Activated CD8-positive, alpha-beta T cell treated with anti-CD3 and anti-CD28 coated beads for 36 hours (primary cell): ENCODE results near the gene PARP1. TPM values are rescaled to one million over a fixed set of nuclear protein-coding genes. Genes with fewer than 3 reads are reported as not detected.

Experiments used
- ATAC-seq: fragments of 200-7000 bp; cut with Tn5 transposase; one replicate; pipeline ENCODE4 v1.10.0; 2021; ENCODE audit warnings: mild to moderate bottlenecking, moderate library complexity
- CTCF ChIA-PET: fragments of 350-600 bp; sonication (Branson Sonifier 250); formaldehyde crosslinking; loops from one replicate; lab custom pipeline; 2021; ENCODE audit warnings: antibody characterized with exemption; lab: Charles Lee
- POLR2A ChIA-PET: fragments of 350-600 bp; sonication (Branson Sonifier 250); formaldehyde crosslinking; loops from one replicate; lab custom pipeline; 2021; ENCODE audit warnings: antibody characterized with exemption; lab: Charles Lee
- DNase-seq: peaks from one replicate; pipeline ENCODE4 v3.0.0-alpha.2; 2020
- H3K27ac Mint-ChIP-seq: one replicate; pipeline ENCODE4 v1.8.0; 2021; ENCODE audit warnings: mild to moderate bottlenecking, mixed read lengths
- H3K27me3 Mint-ChIP-seq: one replicate; pipeline ENCODE4 v1.8.0; 2021; ENCODE audit warnings: mixed read lengths
- H3K36me3 Mint-ChIP-seq: one replicate; pipeline ENCODE4 v1.8.0; 2021; ENCODE audit warnings: low read depth, mixed read lengths
- H3K4me1 Mint-ChIP-seq: one replicate; pipeline ENCODE4 v1.8.0; 2021; ENCODE audit warnings: low read depth, mixed read lengths
- H3K4me3 Mint-ChIP-seq: one replicate; pipeline ENCODE4 v1.8.0; 2021; ENCODE audit warnings: mild to moderate bottlenecking, moderate library complexity, mixed read lengths
- H3K9me3 Mint-ChIP-seq: one replicate; pipeline ENCODE4 v1.8.0; 2021; ENCODE audit warnings: mixed read lengths
- CTCF ChIP-seq: fragments of 200-600 bp; IDR thresholded peaks from one replicate; pipeline ENCODE4 v1.8.0; 2022; ENCODE audit warnings: antibody characterized with exemption, mild to moderate bottlenecking
- intact Hi-C: fragments of 100-400 bp; cut with micrococcal nuclease; formaldehyde crosslinking; loops from one replicate; pipeline ENCODE4 v1.10.0; 2022
- total RNA-seq, 2 experiments: library from RNA; stranded (reverse); gene quantifications; one replicate each; pipeline ENCODE4 v1.2.3, GENCODE V29; 2021

PARP1 gene
- 100 to 1,000 TPM; 203 to 206 TPM for total RNA-seq

GRCh38 chr1:226407497-226408284, at the start of gene PARP1:
Gene PARP1, minus strand, starts transcription at chr1:226408093. Its CDS starts 164 bp downstream, at chr1:226407929.
- ChIA-PET CTCF (interaction anchor here (0.6 to 6.7 kb wide), 37 partner anchors 13 to 418 kb away, joined by 3 to 95 read pairs (median 4); partner anchors contain the start of genes MIXL1 and STUM), POLR2A (interaction anchor here (0.7 to 3.1 kb wide), 13 partner anchors 9 to 532 kb away, joined by 3 to 17 read pairs (median 4); partner anchors contain the start of genes H3-3A and LIN9)
- Mint-ChIP-seq H3K27me3 (no peaks in the 10 kb centered on the region), H3K4me1 (peaks cover 34% of the 10 kb centered on the region), H3K36me3 (peaks cover 17% of the 10 kb centered on the region), H3K27ac (peak within 1 kb of the TSS; percentile 98), H3K9me3 (peaks cover 2% of the 10 kb centered on the region), H3K4me3 (peak within 1 kb of the TSS; percentile 99)
- peak; percentile 76 for TF ChIP-seq CTCF
- intact Hi-C loops: no loop called here
- DNase-seq: peak; percentile 94
- ATAC-seq: peak; percentile 95

- POLR2A ChIA-PET: interaction anchor here (0.7 to 1.1 kb wide), 3 partner anchors 49 to 130 kb away, joined by 3 read pairs; partner anchors contain the start of gene PARP1
- intact Hi-C loops: no loop called here
- H3K9me3 Mint-ChIP-seq: no peaks in the 10 kb centered on the region
- CTCF ChIA-PET: interaction anchor here (0.7 to 3.1 kb wide), 18 partner anchors 8 to 411 kb away, joined by 3 to 21 read pairs (median 5); partner anchors contain the start of gene PARP1
- peak; percentile 72 for TF ChIP-seq CTCF
- peak; percentile 92 for ATAC-seq
- H3K4me1 Mint-ChIP-seq: peaks cover 18% of the 10 kb centered on the region
- no peaks in the 10 kb centered on the region for H3K36me3 Mint-ChIP-seq
- H3K27ac Mint-ChIP-seq: peak overlapping the region; percentile 84
- peak; percentile 80 for DNase-seq
- H3K4me3 Mint-ChIP-seq: peak overlapping the region; percentile 67
- H3K27me3 Mint-ChIP-seq: no peaks in the 10 kb centered on the region
Observed at GRCh38 chr1:226457307-226457712, 49.4 kb upstream of the PARP1 start.

GRCh38 chr1:226455843-226456242, 48.0 kb upstream of the PARP1 start:
- intact Hi-C loops: no loop called here
- no peaks in the 10 kb centered on the region for H3K36me3 Mint-ChIP-seq
- ChIA-PET POLR2A (no interaction called here), CTCF (interaction anchor here (0.6 kb wide), 1 partner anchor 27 kb away, joined by 3 read pairs; no protein-coding TSS in a partner anchor)
- TF ChIP-seq CTCF: no peak
- peaks cover 18% of the 10 kb centered on the region for H3K4me1 Mint-ChIP-seq
- no peaks in the 10 kb centered on the region for H3K9me3 Mint-ChIP-seq
- no peak for ATAC-seq
- no peaks in the 10 kb centered on the region for H3K27me3 Mint-ChIP-seq
- H3K4me3 Mint-ChIP-seq: no peak overlapping the region
- DNase-seq: no peak
- no peak overlapping the region for H3K27ac Mint-ChIP-seq

GRCh38 chr1:226454349-226454748, 46.5 kb upstream of the PARP1 start:
- Mint-ChIP-seq H3K9me3 (no peaks in the 10 kb centered on the region), H3K27me3 (no peaks in the 10 kb centered on the region), H3K27ac (no peak overlapping the region), H3K4me3 (no peak overlapping the region), H3K36me3 (no peaks in the 10 kb centered on the region), H3K4me1 (peaks cover 18% of the 10 kb centered on the region)
- TF ChIP-seq CTCF: no peak
- POLR2A ChIA-PET: no interaction called here
- ATAC-seq: no peak
- intact Hi-C loops: no loop called here
- no peak for DNase-seq
- CTCF ChIA-PET: no interaction called here
